GM21447 (cell line): ENCODE measurements around the gene MAST4.
"Not testable (repeated sequence)": the region's sequence is repeated elsewhere in the genome, so short reads cannot be mapped to it uniquely, and the experiment has no call there.

Experiments
- ATAC-seq: cut with Tn5 transposase; IDR thresholded peaks from one replicate; pipeline ENCODE4 v1.9.1; 2021; ENCODE audit not compliant: unreplicated experiment

Gene MAST4

DNA sequence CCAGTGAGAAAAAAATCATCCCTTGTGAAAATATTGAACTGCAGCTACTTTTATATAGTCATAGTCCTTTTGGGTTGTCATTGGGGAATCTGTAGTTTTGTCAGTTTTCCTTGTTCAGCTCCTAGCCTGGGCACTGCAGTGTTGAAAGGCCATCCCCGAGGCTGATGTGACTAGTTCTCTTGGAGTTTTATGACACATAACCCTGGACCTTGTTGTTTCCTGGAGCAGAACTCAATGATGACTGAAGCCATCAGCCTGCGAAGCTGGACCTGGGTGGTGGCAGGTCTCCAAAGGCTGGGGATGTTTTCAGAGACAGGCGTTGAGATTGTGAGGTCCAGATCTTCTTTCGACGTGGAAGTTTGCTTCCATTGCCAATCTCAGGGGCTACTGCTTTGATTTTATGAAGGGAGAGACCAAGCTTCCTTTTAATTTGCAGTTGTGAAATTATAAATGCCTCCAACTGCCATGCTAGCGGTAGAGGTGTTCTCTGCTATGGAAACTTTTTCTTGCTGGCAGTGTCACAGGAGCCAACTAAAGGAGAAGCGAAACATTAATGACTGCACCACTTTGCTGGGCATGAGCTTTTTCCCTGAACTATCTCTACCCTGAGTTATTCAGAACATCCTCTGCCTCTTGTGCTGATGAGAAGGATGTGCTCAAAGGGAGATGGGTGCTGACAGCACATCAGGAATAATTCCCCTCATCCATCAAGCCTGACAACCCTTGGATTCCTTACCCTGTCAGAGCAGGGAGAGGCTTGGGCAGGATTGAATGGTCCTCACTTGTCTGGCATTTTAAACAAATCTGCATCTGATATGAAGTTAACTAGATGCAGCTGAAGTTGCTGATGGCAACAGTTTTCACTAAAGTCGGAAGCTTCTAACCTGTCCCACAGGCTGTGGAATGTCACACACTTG is 209.6 kb downstream of the MAST4 start:
- no peak for ATAC-seq

DNA sequence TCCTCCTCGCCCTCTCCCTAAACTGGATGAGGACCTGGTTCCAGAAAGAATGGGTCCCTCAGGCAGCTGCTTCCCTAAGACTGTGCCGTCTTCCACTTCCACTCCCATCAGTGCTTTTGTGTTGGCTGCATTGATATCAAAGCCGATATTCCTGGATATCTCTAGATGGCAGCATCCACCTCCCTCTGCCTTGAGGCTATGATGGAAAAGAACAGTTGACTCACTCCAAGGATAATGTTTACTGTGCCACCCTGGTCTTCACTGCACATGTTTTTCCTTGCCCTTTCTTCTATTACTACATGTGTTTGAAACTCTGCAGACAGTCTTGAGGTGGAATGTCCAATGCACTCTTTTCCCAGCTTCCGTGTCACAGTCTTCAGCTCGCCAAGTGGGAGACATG is 211.6 kb downstream of the MAST4 start:
- no peak for ATAC-seq

DNA sequence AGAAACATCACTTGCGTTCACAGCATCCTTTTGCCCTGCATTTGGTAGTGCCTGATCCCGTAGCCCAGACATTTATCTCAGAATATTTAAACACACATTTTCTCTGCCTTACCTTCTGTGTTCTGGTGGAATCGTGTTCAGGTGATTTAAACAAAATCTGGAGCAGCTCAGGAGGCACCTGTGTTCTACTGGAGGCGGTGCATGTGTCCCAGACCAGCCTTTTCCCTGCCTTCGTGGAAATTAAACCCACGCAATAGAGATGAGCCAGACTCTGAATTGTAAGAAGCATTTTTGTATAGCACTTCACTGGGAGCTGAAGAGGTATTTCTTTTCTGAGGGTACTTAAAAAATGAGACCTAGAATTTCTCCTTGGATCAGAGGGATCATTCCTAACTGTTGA is 212.5 kb downstream of the MAST4 start:
- ATAC-seq, result no peak

DNA sequence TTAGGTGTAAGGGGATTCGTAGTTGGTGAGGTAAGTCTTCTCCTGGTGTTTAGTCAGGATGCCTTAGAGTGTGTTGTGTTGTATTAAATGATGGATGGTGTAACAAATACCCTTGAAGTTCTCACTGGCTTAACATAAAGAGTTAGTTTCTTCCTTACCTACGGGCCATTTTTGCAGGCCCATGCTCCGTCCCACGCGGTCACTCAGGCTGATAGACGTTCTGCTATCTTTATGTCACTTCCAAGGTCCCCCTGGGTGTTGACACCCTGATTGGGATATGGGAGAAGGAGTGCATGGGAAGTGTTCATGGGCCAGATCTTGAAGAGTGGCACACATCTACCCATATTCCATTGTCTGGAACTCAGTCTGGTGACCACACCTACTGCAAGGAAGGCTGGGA is 214.0 kb downstream of the MAST4 start:
- ATAC-seq, result no peak

DNA sequence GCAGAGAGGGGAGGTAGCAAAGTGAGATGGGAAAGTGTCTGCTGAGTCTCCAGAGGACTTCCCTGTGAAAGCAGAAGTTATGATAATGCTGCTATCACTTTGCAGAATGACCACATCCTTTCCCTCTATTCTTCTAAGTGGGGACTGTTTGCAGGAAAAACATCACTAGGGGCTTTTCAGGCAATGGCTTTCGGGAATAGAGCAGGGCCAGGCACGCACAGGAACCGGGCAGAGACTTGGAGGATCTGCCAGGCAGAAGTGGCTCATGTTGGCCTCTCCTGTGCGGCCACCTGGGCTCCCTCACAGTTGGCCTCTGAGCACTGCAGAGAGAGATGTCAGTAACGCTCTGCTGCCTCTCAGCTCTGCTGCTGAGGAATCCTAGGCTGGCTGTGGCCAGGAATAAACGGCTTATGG is 214.7 kb downstream of the MAST4 start:
- no peak for ATAC-seq

DNA sequence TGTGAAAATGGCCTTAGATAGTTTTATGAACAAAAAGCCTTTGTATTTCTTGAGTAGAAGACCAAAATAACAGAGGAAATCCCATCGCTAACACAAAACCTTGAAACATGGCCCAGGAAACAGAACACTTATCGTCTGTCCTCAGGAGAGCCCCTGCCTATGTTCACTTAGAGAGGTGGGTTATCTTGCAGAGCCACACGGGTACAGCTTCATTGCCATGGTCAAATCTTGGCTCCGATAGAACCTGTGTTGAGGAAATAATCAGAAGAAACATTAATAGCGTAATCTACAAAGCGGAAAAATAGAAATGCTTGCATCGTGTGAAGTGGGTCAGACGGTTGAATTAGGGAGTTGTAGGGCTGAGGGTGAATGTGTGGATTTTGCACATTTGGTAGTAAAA is 216.1 kb downstream of the MAST4 start:
- no peak for ATAC-seq

DNA sequence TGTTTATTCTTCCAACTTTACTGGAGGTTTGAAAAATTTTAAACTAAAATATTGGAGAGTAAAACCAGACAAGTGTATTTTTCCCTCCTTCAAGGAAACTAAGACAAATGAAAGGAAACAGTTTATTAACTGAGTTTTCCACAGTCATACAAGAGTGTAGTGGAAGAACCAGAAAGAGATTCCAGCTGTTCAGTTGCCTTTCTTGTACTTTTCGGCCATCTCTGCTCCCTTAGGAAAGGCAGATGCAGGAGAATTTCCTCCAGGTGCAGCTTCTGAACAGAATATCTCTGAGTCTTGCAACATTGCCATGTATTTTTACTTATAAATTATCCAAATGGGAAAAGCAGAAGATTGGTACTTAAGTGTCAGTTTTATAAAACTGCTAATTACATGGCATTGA is 217.1 kb downstream of the MAST4 start:
- ATAC-seq, result no peak

DNA sequence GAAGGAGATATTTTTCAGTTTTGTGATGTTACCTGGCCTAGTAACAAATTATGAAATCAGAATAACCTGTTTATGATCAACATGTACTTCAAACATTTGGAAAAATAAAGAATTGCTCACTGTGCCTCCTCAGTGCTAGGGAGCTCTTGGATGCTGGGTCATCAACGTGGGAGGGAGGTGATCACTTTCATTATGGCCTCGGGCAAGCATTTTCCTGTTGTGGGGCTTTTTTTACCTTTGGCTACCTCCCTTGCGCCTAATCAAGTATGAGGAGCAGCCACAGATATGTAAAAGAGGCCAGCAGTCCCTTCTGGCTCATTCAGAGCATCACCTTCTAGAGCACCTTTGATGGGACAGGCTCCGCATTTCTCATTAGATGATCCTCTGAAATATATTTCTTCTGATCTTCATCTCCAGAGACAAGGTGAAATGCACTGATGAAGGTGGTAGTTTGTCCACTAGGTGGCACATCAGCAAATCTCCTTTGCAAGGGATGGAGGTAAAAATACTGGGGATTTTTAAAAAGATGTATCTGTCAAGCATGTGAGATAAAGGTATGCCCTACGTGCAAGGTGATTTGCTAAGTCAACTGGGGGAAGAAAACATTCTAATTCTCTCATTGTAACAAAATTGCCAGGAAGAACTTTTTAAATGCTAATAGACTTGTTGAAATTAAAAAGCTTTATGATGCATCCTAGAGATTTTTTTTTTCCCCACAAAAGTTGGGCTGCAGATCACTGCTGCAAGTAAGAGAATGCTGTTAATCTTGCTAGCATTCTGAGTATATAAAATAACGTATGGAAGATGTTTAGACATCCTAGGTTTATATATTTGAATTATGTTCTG is 218.2 kb downstream of the MAST4 start:
- no peak for ATAC-seq

DNA sequence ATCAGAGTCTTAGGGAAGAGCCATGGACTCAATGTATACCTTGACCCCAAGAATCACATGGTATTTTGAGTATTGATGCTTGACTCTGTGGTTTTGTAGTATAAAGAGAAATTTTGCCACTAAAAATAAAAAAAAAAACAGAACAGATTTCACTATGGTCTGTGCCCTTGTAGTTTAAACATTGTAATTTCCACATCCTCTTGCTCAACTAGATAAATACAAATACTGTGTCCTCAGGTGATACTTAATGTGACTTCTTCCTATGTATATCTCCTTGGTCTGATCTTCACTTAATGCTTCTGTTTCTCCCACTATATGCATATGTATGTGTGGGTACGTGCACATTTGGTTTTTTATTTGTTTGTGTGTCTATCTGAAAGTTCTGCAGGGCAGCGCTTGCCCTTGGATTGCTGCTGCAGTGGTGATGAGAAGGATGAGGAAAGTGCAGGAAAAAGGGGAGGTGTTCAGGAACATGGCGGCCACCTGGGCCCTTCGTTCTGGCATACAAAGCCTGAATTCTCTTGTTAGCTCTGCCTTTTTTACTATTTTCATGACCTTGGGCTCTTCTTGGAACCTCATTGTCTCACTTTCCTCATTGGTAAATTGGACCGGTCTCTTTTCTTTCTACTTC is 222.2 kb downstream of the MAST4 start:
- no peak for ATAC-seq

DNA sequence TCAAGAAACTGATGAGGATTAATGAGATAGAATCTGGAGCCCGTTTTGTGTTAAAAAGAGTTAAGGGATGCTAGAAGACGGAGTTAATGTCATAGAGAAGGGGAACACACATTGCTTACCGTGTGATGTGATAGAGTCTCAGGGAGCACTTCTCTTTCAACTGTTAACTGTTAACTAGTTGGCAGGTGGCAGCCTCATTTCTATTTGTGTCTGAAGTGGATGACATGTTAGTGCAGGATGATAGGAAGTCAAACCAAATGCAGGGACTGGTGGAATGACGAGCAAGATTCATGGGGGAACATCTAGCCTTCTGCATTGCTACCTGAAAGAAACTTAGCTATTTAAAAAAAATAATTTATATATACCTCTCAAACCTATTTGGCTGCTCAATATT is 222.7 kb downstream of the MAST4 start:
- no peak for ATAC-seq

DNA sequence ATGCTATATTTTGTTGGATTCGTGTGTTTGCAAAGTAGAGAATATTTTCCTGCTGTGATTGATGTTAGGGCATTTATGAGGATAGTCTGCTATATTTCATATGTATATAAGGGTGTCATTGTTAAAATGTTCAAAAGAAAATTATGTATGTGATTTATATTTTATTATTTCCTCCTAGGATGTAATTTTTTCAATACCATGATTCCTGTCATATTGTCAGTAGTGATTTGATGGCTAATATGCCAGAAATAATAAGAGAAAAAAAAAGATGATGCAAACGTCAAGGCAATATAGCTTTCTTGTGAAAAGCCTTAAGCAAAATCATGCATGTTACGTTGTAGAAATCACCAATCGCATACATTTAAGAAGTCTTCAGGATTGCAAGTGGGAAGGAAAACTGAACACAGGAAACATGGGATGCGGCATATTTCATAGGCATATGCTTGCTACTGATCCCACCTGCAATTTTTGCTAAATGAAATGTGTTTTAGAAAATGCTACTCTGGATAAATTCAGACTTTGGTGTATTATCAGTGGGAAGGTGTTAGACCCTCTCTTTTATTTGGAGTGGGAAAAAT is 224.5 kb downstream of the MAST4 start:
- no peak for ATAC-seq

DNA sequence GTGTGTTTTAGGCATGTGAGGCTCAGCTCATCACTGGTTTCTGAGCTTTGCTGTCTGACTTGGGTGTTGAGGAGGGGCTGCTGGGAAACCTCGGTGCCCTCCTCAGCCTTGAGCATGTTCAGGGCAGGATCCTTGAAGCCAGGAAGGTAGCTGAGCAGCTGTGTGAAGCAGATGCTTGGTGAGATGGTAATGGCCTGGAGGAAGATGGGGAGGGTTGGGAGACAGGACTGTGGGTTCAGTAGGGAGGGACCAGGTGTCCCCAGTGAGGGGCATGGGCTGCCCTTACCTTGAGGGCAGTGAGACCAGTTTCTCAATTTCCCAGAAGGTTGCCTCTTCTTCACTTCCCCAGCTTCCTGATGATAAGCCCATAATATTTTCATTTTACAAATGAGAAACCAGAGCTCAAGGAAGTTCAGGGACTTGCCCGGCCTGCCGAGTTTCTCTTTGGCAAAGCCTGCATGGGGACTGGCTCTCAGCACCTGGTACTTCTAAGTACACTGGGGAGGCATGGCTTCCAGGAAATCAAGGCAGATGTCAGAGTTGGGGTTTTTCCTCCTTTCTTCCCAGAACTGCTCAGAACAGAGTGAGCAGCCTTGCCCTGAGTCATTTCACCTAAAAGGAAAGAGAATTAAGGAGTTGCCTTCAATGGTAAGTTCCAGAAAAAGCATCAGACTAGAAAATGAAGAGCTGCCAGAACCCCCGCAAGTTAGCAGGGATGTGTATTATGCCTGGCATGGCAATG is 225.7 kb downstream of the MAST4 start:
- ATAC-seq, result no peak

DNA sequence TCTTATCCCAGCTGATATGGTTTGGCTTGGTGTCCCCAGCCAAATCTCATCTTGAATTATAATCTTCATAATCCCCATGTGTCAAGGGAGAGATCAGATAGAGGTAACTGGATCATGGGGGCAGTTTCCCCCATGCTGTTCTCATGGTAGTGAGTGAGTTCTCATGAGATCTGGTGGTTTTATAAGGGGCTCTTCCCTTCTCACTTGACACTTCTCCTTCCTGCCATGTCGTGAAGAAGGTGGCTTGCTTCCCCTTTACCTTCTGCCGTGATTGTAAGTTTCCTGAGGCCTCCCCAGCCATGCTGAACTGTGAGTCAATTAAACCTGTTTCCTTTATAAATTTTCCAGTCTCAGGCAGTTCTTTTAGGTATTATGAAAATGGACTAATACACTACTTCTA is 226.7 kb downstream of the MAST4 start:
- not testable (repeated sequence) for ATAC-seq

DNA sequence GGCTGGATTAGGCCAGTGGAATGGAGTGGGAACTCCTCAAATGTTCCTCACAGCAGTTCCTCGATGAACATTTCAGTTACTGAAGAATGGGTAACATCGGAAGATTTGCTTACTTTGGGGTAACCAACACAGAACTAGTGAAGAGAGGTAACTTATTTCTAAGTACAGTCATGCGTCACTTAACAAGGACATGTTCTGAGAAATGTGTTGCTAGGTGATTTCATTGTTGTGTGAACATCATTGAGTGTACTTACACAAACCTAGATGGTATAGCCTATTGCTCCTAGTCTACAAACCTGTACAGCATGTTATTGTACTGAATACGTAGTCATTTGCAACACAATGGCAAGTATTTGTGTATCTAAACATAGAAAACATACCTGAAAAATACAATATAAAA is 228.3 kb downstream of the MAST4 start:
- ATAC-seq, result no peak

DNA sequence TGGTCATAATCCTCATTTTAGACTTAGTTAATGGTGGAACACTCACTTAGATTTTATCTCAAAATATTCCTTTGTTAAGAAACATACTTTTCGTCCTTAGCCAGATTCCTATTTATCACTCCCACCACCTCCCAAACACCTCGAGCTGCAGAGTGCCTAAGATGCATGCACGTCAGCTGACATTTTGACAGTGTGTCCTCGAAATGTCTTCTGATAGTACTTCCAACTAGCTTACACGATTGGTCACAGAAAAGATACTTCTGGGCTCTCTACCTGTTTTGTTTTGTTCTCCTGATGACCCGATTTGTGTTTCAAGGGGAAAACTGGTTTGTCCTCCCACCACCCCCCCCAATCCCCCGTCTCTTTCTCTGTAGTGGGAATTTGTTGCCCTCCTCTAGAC is 230.1 kb downstream of the MAST4 start:
- no peak for ATAC-seq

DNA sequence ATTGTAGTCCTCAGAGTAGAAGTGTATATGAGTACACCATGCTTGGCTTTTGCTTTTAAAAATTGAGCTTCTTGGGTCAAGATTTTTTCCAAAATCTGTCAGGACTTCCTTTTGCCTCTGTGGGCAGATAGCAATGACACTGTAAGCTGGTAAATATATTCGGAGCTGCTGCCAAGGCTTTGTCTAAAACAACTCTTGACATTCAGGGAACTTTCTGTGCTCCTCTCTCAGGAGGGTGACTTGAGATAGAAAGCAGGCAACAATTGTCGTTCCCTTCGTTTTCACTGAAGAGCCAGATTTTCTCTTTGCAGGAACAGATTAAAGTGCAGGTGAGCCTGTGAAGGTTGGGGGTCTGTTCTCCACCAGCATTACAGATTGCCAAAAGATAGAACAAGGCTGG is 230.5 kb downstream of the MAST4 start:
- ATAC-seq, result no peak

DNA sequence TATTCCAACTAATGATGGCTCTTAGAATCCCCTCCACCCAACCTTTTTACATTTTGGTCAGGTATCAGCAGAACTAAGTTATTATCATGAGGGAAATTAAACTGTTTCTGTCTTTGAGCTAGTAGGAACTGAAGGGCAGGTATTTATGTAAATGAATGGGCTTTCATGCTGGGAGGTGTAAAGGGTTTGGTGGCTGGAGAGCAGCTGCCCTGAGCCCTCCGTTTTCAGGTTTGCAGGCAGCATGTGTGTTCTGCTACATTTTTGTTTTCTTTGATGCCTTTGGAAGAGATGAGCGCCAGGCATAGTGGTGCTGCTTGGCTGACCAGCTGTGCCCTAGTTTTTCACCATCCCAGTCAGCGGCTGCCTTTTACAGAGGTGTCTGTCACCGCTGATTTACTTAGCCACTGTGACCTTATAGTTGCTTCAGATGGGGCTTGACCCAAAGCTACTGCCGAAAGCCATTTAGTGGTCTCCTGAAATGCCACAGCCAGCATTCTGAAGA is 231.9 kb downstream of the MAST4 start:
- no peak for ATAC-seq

DNA sequence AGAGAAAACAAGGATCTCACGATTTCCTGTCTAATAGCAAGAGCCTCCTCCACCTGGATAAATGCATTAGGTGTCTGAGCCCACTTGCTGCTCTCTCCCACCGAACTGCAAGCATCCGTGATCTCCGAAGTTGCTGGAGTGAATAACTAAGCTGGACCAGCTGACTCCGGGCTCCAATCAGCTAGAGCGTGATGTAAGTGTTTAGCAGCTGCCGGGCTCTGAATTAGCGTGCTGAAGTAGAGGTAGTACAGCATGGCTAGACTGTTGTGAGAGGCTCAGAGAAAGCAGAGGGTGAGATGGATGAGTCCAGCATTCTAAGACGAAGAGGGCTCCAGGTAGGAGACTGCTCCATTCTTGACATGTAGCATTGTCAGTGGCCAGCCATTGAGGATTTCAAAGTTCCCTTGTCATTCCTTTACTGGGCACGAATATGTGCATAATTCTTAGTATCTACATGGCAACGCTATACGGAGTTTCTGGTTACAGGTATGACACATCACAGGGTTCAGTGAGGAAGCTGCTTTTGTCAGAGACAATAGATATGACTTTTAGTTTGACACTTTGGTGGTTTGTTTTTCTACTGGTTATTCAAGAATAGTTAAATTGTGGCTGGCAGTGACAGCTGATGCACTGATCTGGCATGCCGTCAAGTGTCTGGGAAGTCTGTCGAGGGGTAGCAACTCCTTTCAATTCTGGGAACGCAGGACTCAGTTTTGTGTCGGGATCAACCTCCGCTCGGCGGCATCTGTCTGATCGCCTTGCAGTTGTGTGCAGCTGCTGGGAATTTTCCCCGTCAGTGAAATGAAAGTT is 232.6 kb downstream of the MAST4 start:
- peak; percentile 53 for ATAC-seq

DNA sequence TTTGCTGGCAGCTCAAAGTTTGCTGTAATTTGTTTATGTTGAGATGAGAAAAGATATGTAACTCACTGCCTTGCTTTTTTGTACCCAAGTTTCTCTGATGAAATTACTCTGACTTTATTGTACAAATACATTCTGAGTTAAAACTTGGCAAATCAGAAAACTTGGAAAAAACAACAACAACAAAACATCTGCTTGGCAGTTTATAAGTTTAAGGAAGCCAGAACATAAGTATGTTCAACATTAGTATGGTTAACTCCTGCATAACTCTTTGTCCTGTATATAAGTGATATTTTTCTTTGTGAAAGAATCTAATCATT is 233.1 kb downstream of the MAST4 start:
- ATAC-seq, result no peak

DNA sequence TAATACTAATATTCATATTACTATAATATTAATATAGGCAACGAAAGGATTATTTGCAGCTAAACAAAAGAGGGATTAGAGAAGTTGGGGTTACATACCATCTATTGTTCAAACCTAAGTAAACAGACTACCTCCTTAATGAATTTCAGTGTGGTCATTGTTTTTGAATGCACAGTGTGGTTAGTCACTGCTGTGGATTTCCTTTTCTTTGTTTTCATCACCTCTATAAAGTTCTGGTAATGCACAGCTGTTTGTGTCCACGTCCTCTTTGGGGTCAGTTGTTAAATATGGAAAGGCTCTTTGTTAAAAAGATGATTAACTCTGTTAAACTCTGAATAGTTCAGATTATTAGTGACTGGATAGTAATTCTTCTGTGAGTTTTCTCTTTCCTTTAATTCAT is 233.6 kb downstream of the MAST4 start:
- no peak for ATAC-seq
